Stomach (tissue), 4 donors: ENCODE measurements around the gene LRP4.

Experiments used
- EP300 ChIP-seq: sonication (generic); formaldehyde crosslinking; IDR thresholded peaks from one replicate; pipeline ENCODE4 v1.6.1; 2017; ENCODE audit warnings: antibody characterized with exemption
- POLR2A ChIP-seq, 4 donors: fragments of 450-650 bp; IDR thresholded peaks; one replicate each; pipeline ENCODE4 v1.6.1; 2016; ENCODE audit warnings: antibody characterized with exemption in 4 of 4, control low read depth in 2 of 4, mild to moderate bottlenecking in 1 of 4, moderate library complexity in 1 of 4
- POLR2AphosphoS5 ChIP-seq, 3 donors: sonication (generic); formaldehyde crosslinking; IDR thresholded peaks; one replicate each; pipeline ENCODE4 v1.6.1; 2016; ENCODE audit warnings: antibody characterized with exemption in 3 of 3
- TF ChIP-seq, protein P1 (sequence below), 7 experiments: fragments of 450-650 bp in 4 of 7; fragments of 200-600 bp in 3 of 7; sonication (generic) in 3 of 7; IDR thresholded peaks; one replicate each; pipeline ENCODE4 v1.5.1; 2016 to 2019; ENCODE audit warnings: antibody characterized with exemption in 7 of 7, control low read depth in 2 of 7, mild to moderate bottlenecking in 1 of 7

DNA sequence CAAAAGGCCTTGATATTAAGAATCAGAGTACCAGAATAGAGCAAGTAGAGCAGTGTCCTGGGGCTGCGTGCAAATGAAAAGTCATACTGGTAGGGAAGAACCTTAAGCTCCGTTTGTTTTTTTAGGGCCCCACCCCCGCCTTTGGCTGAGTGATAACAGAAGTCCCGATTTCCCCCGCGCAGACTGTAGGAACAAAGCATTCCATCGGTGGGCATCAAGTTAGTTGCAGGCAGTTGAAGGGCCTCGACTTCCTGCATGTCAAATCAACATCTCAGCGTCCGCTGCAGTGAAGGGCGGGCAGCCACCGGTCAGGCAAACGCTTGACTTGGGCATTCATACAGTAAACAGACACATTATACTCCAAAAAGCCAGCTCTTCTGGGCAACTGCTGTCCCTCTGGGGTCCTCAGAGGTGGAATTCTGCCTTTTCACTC is 11.7 kb downstream of the LRP4 start:
- TF ChIP-seq, protein P1, sequence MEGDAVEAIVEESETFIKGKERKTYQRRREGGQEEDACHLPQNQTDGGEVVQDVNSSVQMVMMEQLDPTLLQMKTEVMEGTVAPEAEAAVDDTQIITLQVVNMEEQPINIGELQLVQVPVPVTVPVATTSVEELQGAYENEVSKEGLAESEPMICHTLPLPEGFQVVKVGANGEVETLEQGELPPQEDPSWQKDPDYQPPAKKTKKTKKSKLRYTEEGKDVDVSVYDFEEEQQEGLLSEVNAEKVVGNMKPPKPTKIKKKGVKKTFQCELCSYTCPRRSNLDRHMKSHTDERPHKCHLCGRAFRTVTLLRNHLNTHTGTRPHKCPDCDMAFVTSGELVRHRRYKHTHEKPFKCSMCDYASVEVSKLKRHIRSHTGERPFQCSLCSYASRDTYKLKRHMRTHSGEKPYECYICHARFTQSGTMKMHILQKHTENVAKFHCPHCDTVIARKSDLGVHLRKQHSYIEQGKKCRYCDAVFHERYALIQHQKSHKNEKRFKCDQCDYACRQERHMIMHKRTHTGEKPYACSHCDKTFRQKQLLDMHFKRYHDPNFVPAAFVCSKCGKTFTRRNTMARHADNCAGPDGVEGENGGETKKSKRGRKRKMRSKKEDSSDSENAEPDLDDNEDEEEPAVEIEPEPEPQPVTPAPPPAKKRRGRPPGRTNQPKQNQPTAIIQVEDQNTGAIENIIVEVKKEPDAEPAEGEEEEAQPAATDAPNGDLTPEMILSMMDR (IDR thresholded peaks at IDR 0.05): no peak
- no peak for TF ChIP-seq EP300
- no peak for TF ChIP-seq POLR2A (IDR thresholded peaks at IDR 0.05)
- TF ChIP-seq POLR2AphosphoS5 (IDR thresholded peaks at IDR 0.05): no peak
